Heart left ventricle (tissue), 16 donors: Measurements from ENCODE around the gene MMP24. TPM values are rescaled to one million over a fixed set of nuclear protein-coding genes. Genes with fewer than 3 reads are reported as not detected.

Source experiments
- ATAC-seq, 4 donors: fragments of 200-7000 bp; cut with Tn5 transposase; one replicate each; pipeline ENCODE4 v1.9.1; 2020 to 2022; ENCODE audit warnings: moderate library complexity in 4 of 4, mild to moderate bottlenecking in 3 of 4, moderate number of reproducible peaks in 1 of 4
- DNase-seq, 5 donors: peaks; one replicate each; pipeline ENCODE4 v3.0.0-alpha.2; 2020
- H3K27ac ChIP-seq, 12 donors: fragments of 200-600 bp; sonication (generic) in 4 of 12; one replicate each; pipeline versions ENCODE4 v1.5.0 to v1.8.0; 2016 to 2022; ENCODE audit warnings: mild to moderate bottlenecking in 2 of 12
- H3K27me3 ChIP-seq, 9 donors: fragments of 200-600 bp; sonication (generic) in 2 of 9; one replicate each; pipeline versions ENCODE4 v1.5.1 to v1.8.0; 2016 to 2022; ENCODE audit warnings: mild to moderate bottlenecking in 3 of 9
- H3K36me3 ChIP-seq, 9 donors: fragments of 200-600 bp; sonication (generic) in 2 of 9; one replicate each; pipeline versions ENCODE4 v1.5.0 to v1.8.0; 2018 to 2022; ENCODE audit warnings: mild to moderate bottlenecking in 2 of 9
- H3K4me1 ChIP-seq, 12 donors: fragments of 200-600 bp; sonication (generic) in 4 of 12; one replicate each; pipeline versions ENCODE4 v1.5.0 to v1.8.0; 2016 to 2022; ENCODE audit warnings: mild to moderate bottlenecking in 3 of 12
- H3K4me3 ChIP-seq, 12 donors: fragments of 200-600 bp; sonication (generic) in 4 of 12; one replicate each; pipeline versions ENCODE4 v1.5.0 to v1.8.0; 2017 to 2022; ENCODE audit warnings: mild to moderate bottlenecking in 9 of 12, moderate library complexity in 4 of 12
- H3K9me3 ChIP-seq, 12 donors: fragments of 200-600 bp; sonication (generic) in 4 of 12; one replicate each; pipeline versions ENCODE4 v1.5.0 to v1.8.0; 2016 to 2022; ENCODE audit warnings: mild to moderate bottlenecking in 1 of 12
- POLR2A ChIP-seq, 2 donors: fragments of 450-650 bp; IDR thresholded peaks; one replicate each; pipeline ENCODE4 v1.6.1; 2017; ENCODE audit warnings: antibody characterized with exemption in 2 of 2, mild to moderate bottlenecking in 2 of 2, moderate library complexity in 2 of 2
- WGBS, 4 donors: extraction: QIAGEN DNeasy Blood & Tissue Kit in 2 of 4; methylation state at CpG; one replicate each; pipeline versions ENCODE4 v1.1.5 to v1.1.7; 2013 to 2018; 5-methylcytosine and 5-hydroxymethylcytosine counted together
- intact Hi-C, 10 donors: fragments of 100-400 bp; cut with DNase I; formaldehyde crosslinking; loops; one replicate each; pipeline versions ENCODE4 v1.11.1 to v1.14.2; 2022
- polyA plus RNA-seq, 2 donors: library from polyadenylated mRNA; stranded (reverse); fragments of 200-250 nt; gene quantifications; one replicate each; pipeline ENCODE4 v1.2.3, GENCODE V29; 2013
- total RNA-seq, 9 donors: library from RNA; depleted of rRNA in 2 of 9; stranded (reverse); fragments of >200 nt in 2 of 9; fragmentation: NEBNext Ultra II Directional in 3 of 9; extraction: Animal tissue kit (Norgen Biotek cat#: 25700) in 3 of 9; gene quantifications; one replicate each; pipeline versions ENCODE4 v1.1.0 to v1.2.4, GENCODE V29; 2016 to 2023
- TF ChIP-seq, protein P1 (sequence below), 12 donors: fragments of 200-600 bp; sonication (generic) in 4 of 12; IDR thresholded peaks; one replicate each; pipeline versions ENCODE4 v1.5.0 to v1.8.0; 2018 to 2022; ENCODE audit warnings: antibody characterized with exemption in 12 of 12, mild to moderate bottlenecking in 5 of 12
- donor health status: ischemic (EF 13 %, LVEDD 7.1; RV severe dilation, severe dysfunction).
- donor health status: healthy with polysubstance abuse.
- donor health status: DM: no; HTN: yes; CAD: no.
- donor health status: DM: no; HTN: no; CAD: no.
- donor health status: ischemic (EF 25% LVEDD 6.9; RV normal size, moderate dysfunction).
- donor health status: ischemic (EF 25% LVEDD 5.7; RV mildly dilated, moderate dysfunction).
- donor health status: healthy.
- donor health status: DM: yes; HTN: yes; CAD: no.
- donor health status: ischemic (EF 35%, LVEDD 5.7; RV mildly dilated, moderate dysfunction).
- donor health status: nonischemic (EF 11% LVEDD 7.7; RV severe dilation, severe dysfunction).
- donor health status: DM: yes; HTN: yes; CAD: no.
- donor health status: PGD.
- donor health status: ischemic (EF 29% LVEDD 5.4; RV normal size, mild dysfunction).
- donor health status: nonischemic (EF 23%, LVEDD 6.1; RV moderate dilation, normal function).

The MMP24 gene
- total and polyA plus RNA-seq, 11 donors = 0.05 to 10.0 (median 0.25) TPM

DNA sequence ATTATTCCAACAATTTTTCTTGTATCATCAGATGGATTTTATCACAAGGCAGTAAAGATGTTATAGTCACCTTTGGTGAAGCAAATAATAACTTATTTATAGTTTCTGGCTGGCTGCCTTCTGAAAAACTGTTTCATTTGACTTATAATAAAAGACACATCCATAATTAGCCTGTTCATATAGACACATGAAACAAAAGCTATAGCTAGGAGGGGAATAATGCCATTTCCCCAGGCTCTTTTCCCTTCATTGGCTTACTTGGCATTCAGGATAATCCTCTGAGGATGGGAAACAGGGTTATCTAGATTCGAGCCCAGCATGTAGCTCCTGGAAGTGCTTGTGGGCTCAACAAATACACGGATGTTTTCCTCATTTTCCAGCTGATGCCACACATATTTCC, 17.5 kb downstream of the MMP24 start:
- no peak for ATAC-seq
- Histone ChIP-seq H3K27me3 (no peaks in the 10 kb centered on the region), H3K27ac (no peak overlapping the region), H3K4me1 (no peaks in the 10 kb centered on the region), H3K9me3 (no peaks in the 10 kb centered on the region), H3K4me3 (no peak overlapping the region), H3K36me3 (no peaks in the 10 kb centered on the region)
- TF ChIP-seq POLR2A (IDR thresholded peaks at IDR 0.05) = no peak
- TF ChIP-seq, protein P1, sequence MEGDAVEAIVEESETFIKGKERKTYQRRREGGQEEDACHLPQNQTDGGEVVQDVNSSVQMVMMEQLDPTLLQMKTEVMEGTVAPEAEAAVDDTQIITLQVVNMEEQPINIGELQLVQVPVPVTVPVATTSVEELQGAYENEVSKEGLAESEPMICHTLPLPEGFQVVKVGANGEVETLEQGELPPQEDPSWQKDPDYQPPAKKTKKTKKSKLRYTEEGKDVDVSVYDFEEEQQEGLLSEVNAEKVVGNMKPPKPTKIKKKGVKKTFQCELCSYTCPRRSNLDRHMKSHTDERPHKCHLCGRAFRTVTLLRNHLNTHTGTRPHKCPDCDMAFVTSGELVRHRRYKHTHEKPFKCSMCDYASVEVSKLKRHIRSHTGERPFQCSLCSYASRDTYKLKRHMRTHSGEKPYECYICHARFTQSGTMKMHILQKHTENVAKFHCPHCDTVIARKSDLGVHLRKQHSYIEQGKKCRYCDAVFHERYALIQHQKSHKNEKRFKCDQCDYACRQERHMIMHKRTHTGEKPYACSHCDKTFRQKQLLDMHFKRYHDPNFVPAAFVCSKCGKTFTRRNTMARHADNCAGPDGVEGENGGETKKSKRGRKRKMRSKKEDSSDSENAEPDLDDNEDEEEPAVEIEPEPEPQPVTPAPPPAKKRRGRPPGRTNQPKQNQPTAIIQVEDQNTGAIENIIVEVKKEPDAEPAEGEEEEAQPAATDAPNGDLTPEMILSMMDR (IDR thresholded peaks at IDR 0.05) = no peak
- intact Hi-C loops = no loop called here
- 51 to 64% (median 57%) methylated on average over 2 of the region's 2 CpGs for WGBS, 4 donors
- DNase-seq = no peak

DNA sequence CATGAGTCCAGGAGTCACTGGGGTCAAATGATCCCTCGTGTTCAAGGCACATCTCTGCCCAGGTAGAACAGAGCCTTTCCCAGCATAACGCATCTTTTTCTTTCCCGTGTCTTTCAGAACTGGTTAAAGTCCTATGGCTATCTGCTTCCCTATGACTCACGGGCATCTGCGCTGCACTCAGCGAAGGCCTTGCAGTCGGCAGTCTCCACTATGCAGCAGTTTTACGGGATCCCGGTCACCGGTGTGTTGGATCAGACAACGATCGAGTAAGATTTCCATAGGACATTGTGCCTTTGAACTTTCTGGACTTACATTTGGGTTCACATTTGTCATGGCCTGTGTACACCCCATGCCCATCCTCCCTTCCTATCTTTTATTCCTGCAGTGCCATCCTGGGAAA, 20.2 kb downstream of the MMP24 start:
- no peak overlapping the region for H3K4me3 ChIP-seq
- H3K4me1 ChIP-seq = no peaks in the 10 kb centered on the region
- no peaks in the 10 kb centered on the region for H3K36me3 ChIP-seq
- DNase-seq = no peak
- ATAC-seq = no peak
- whole genome bisulfite sequencing, 4 donors = 88 to 93% (median 89%) methylated on average over 12 of the region's 12 CpGs
- no peaks in the 10 kb centered on the region for H3K9me3 ChIP-seq
- H3K27ac ChIP-seq = no peak overlapping the region
- TF ChIP-seq, protein P1 (IDR thresholded peaks at IDR 0.05) = no peak
- TF ChIP-seq POLR2A (IDR thresholded peaks at IDR 0.05) = no peak
- intact Hi-C loops = no loop called here
- H3K27me3 ChIP-seq = no peaks in the 10 kb centered on the region

DNA sequence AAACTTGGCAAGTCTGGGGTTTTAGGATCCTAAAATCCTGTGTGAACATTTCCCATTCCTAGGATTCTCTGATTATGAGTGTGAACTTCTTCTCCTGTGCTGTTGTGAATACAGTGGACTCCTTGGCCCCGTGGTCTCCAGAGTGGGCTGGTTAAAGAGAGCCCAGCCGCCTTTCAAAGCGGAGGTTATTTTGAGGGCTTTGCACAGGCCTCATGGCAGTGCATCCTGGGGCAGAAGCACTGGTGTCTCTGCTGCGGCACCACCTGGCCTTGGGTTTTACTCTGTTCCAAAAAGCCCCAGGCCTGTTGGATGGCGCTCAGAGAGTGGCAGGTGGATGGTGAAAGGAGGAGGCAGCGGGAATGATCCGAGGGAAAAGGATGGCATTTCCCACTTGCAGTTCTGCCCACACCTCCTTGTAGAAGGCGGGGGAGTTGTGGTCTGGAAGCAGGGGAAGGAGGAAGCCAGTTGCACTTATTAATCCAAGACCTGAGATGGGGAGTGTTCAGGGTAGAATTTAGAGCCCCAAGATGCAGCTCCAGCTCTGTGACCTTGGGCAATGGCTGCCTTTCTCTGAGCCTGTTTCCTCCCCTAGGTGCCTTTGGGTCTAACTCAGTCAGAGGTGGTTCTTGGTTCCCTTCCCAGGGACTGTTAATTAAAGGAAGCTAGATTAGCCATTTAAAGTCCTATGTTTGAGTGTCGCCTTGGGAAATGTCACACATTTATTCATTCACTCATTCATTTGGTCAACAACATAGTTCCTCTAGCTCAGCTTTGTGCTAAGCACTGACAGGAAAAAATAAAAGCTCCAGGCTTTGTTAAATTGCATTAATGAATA, 22.4 kb downstream of the MMP24 start:
- ATAC-seq (no peak), DNase-seq (no peak)
- intact Hi-C loops = no loop called here
- no peaks in the 10 kb centered on the region for H3K36me3 ChIP-seq
- no peaks in the 10 kb centered on the region for H3K4me1 ChIP-seq
- H3K4me3 ChIP-seq = no peak overlapping the region
- no peaks in the 10 kb centered on the region for H3K9me3 ChIP-seq
- H3K27ac ChIP-seq = no peak overlapping the region
- no peak for TF ChIP-seq POLR2A (IDR thresholded peaks at IDR 0.05)
- TF ChIP-seq, protein P1 (IDR thresholded peaks at IDR 0.05) = no peak
- 80 to 88% (median 85%) methylated on average over 9 of the region's 9 CpGs for WGBS, 4 donors
- H3K27me3 ChIP-seq = no peaks in the 10 kb centered on the region

DNA sequence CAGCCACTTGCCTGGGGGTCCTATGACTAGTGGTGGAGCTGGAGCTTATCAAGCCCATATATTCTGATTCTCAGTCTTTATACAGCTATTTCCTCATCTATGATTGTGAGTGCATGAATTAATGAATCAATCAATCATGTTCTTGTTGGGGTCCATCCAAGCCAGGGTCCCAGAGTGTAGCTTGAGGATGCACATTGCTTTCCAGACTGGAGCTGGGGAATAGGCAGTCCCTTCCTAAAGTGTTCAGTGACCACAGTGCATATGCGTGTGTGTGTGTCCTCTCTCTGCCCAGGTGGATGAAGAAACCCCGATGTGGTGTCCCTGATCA, 25.1 kb downstream of the MMP24 start:
- ATAC-seq = no peak
- 91 to 100% (median 99%) methylated on average over 2 of the region's 2 CpGs for WGBS, 4 donors

More for the DNA sequence above, 25.1 kb downstream of the MMP24 start:
- Histone ChIP-seq H3K4me3 (no peak overlapping the region), H3K36me3 (no peaks in the 10 kb centered on the region), H3K27me3 (no peaks in the 10 kb centered on the region), H3K9me3 (no peaks in the 10 kb centered on the region), H3K4me1 (no peaks in the 10 kb centered on the region), H3K27ac (no peak overlapping the region)
- intact Hi-C loops = no loop called here
- no peak for DNase-seq
- TF ChIP-seq, protein P1 (IDR thresholded peaks at IDR 0.05) = no peak
- no peak for TF ChIP-seq POLR2A (IDR thresholded peaks at IDR 0.05)
